ENCODE results near the gene BCORL1. TPM values are rescaled to one million over a fixed set of nuclear protein-coding genes. Genes with fewer than 3 reads are reported as not detected.

Gene BCORL1
- total RNA-seq, 3 donors from 2014 or later (not counting 1 experiment from before 2014, with no cell fraction given): 6.5 to 10.5 (median 9.9) TPM

DNA sequence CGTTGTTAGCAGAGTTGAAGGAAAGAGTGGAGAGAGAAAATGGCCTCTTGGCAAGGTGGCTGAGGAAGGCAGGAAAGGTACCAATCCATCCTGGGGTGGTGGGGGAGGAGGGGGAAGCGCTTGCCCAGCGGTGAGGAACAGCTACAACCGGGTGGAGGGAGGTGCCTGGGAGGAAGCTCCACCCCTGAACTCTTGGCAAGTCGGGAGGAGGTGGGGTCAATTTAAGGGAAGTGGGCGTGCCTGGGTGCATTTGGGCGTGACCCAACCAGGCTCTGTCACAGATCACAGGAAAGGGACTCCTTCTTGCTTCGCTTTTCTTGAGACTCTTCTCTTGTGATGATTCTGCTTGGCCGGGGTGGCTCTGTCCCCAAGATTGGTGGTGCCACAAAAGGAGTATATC is 41.7 kb downstream of the BCORL1 start:
- 4% methylated on average over 8 of the region's 9 CpGs for WGBS (ENCODE audit: insufficient coverage)
- ATAC-seq (peak; percentile 99 to 100 (median 100)), DNase-seq (peak; percentile 68 to 91)
- Histone ChIP-seq H3K4me3 (ENCODE audit: low read length) (no peak overlapping the region), H3K27ac (ENCODE audit: low read length) (peak overlapping the region; percentile 45), H3K9me3 (ENCODE audit: control insufficient read depth, insufficient read depth, low read length) (no peaks in the 10 kb centered on the region), H3K4me1 (ENCODE audit: control insufficient read depth, insufficient read depth, low read length) (peaks cover 12% of the 10 kb centered on the region), H3K27me3 (ENCODE audit: control insufficient read depth, insufficient read depth, low read length) (no peaks in the 10 kb centered on the region), H3K36me3 (ENCODE audit: control insufficient read depth, insufficient read depth, low read length) (peaks cover 19% of the 10 kb centered on the region)
- H3K4me3 Mint-ChIP-seq: peak overlapping the region; percentile 71
- H3K27ac Mint-ChIP-seq: peak overlapping the region; percentile 49 to 83
- no peaks in the 10 kb centered on the region for H3K9me3 Mint-ChIP-seq
- peaks cover 13% of the 10 kb centered on the region in 2 donors for H3K4me1 Mint-ChIP-seq
- no peaks in the 10 kb centered on the region for H3K36me3 Mint-ChIP-seq
- TF ChIP-seq, protein P1, sequence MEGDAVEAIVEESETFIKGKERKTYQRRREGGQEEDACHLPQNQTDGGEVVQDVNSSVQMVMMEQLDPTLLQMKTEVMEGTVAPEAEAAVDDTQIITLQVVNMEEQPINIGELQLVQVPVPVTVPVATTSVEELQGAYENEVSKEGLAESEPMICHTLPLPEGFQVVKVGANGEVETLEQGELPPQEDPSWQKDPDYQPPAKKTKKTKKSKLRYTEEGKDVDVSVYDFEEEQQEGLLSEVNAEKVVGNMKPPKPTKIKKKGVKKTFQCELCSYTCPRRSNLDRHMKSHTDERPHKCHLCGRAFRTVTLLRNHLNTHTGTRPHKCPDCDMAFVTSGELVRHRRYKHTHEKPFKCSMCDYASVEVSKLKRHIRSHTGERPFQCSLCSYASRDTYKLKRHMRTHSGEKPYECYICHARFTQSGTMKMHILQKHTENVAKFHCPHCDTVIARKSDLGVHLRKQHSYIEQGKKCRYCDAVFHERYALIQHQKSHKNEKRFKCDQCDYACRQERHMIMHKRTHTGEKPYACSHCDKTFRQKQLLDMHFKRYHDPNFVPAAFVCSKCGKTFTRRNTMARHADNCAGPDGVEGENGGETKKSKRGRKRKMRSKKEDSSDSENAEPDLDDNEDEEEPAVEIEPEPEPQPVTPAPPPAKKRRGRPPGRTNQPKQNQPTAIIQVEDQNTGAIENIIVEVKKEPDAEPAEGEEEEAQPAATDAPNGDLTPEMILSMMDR (IDR thresholded peaks at IDR 0.05): no peak
- no peaks in the 10 kb centered on the region for H3K27me3 Mint-ChIP-seq (ENCODE audit: low read depth in 2 of 2)
- intact Hi-C loops (cut with micrococcal nuclease): loop anchor here (1.0 to 10.0 kb wide), 2 partner anchors 40 to 419 kb away; no protein-coding TSS in a partner anchor

- H3K9me3 ChIP-seq (ENCODE audit: control insufficient read depth, insufficient read depth, low read length): no peaks in the 10 kb centered on the region
- Mint-ChIP-seq H3K9me3 (no peaks in the 10 kb centered on the region), H3K4me1 (peaks cover 13% of the 10 kb centered on the region in 2 donors), H3K4me3 (no peak overlapping the region), H3K27ac (no peak overlapping the region), H3K27me3 (ENCODE audit: low read depth in 2 of 2) (no peaks in the 10 kb centered on the region), H3K36me3 (no peaks in the 10 kb centered on the region)
- WGBS (ENCODE audit: insufficient coverage): 96% methylated on average over 19 of the region's 19 CpGs
- intact Hi-C loops (cut with micrococcal nuclease): loop anchor here (10.0 kb wide), 1 partner anchor 420 kb away; no protein-coding TSS in a partner anchor
- H3K27ac ChIP-seq (ENCODE audit: low read length): no peak overlapping the region
- H3K27me3 ChIP-seq (ENCODE audit: control insufficient read depth, insufficient read depth, low read length): no peaks in the 10 kb centered on the region
- ATAC-seq (no peak), DNase-seq (no peak)
- peaks cover 12% of the 10 kb centered on the region for H3K4me1 ChIP-seq (ENCODE audit: control insufficient read depth, insufficient read depth, low read length)
- peaks cover 23% of the 10 kb centered on the region for H3K36me3 ChIP-seq (ENCODE audit: control insufficient read depth, insufficient read depth, low read length)
- no peak overlapping the region for H3K4me3 ChIP-seq (ENCODE audit: low read length)
- TF ChIP-seq, protein P1 (IDR thresholded peaks at IDR 0.05): no peak
Observed at GRCh38 chrX:130025256-130025655, 42.8 kb downstream of the BCORL1 start.

DNA sequence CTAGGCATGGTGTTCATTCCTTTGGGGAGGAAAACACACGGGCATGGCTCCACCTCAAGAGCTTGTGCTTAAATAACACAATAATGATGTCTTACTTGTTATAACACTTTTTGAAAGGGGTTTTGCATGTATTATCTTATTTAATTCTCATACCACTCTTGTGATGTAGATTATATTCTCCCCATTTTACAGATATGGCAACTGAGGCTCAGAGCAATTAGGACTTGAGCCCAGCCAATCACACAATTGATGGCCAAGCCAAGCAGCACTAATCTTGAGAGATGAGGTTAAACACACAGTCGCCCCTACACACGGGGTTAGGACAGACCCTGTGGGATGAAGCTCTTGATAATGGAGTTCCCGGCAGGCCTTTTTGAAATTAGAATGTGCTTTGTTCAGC is 45.1 kb downstream of the BCORL1 start:
- Mint-ChIP-seq H3K27ac (no peak overlapping the region), H3K4me3 (no peak overlapping the region), H3K27me3 (ENCODE audit: low read depth in 2 of 2) (no peaks in the 10 kb centered on the region)

More for the DNA sequence above, 45.1 kb downstream of the BCORL1 start:
- H3K36me3 ChIP-seq (ENCODE audit: control insufficient read depth, insufficient read depth, low read length): peaks cover 16% of the 10 kb centered on the region
- ATAC-seq (no peak), DNase-seq (no peak)
- no peak overlapping the region for H3K4me3 ChIP-seq (ENCODE audit: low read length)
- intact Hi-C loops (cut with micrococcal nuclease): loop anchor here (10.0 kb wide), 1 partner anchor 423 kb away; no protein-coding TSS in a partner anchor
- Mint-ChIP-seq H3K4me1 (peaks cover 13% of the 10 kb centered on the region in 2 donors), H3K9me3 (no peaks in the 10 kb centered on the region), H3K36me3 (no peaks in the 10 kb centered on the region)
- TF ChIP-seq, protein P1 (IDR thresholded peaks at IDR 0.05): no peak
- peaks cover 12% of the 10 kb centered on the region for H3K4me1 ChIP-seq (ENCODE audit: control insufficient read depth, insufficient read depth, low read length)
- H3K27ac ChIP-seq (ENCODE audit: low read length): no peak overlapping the region
- 89% methylated on average over 3 of the region's 4 CpGs for WGBS (ENCODE audit: insufficient coverage)
- H3K27me3 ChIP-seq (ENCODE audit: control insufficient read depth, insufficient read depth, low read length): no peaks in the 10 kb centered on the region
- no peaks in the 10 kb centered on the region for H3K9me3 ChIP-seq (ENCODE audit: control insufficient read depth, insufficient read depth, low read length)
